ENCODE data around the gene NDRG3.

Gene NDRG3

GRCh38 chr20:36745927-36746659 is at the start of gene NDRG3:
Gene NDRG3 (minus strand): TSS chr20:36746090. CDS start chr20:36721735, 24,355 bp downstream.
- no peaks in the 10 kb centered on the region for H3K27me3 Mint-ChIP-seq
- CTCF ChIA-PET = interaction anchor here (1.1 to 2.6 kb wide), 4 partner anchors 9 to 29 kb away, joined by 3 to 15 read pairs (median 6); partner anchors contain the start of gene DSN1
- peak; percentile 96 for DNase-seq
- H3K27ac Mint-ChIP-seq = peak within 1 kb of the TSS; percentile 83
- peaks cover 26% of the 10 kb centered on the region for H3K4me1 Mint-ChIP-seq
- no peaks in the 10 kb centered on the region for H3K9me3 Mint-ChIP-seq
- H3K4me3 Mint-ChIP-seq = peak within 1 kb of the TSS; percentile 81
- H3K36me3 Mint-ChIP-seq = peaks cover 8% of the 10 kb centered on the region

- no peak overlapping the region for H3K4me3 Mint-ChIP-seq
- no peak overlapping the region for H3K27ac Mint-ChIP-seq
- H3K4me1 Mint-ChIP-seq = no peaks in the 10 kb centered on the region
- H3K27me3 Mint-ChIP-seq = peaks cover 10% of the 10 kb centered on the region
- H3K9me3 Mint-ChIP-seq = no peaks in the 10 kb centered on the region
- H3K36me3 Mint-ChIP-seq = no peaks in the 10 kb centered on the region
- CTCF ChIA-PET = no interaction called here
- DNase-seq = no peak
Measured at GRCh38 chr20:36794116-36794474, 48.2 kb upstream of the NDRG3 start.

- CTCF ChIA-PET = no interaction called here
- H3K4me3 Mint-ChIP-seq = no peak overlapping the region
- H3K9me3 Mint-ChIP-seq = no peaks in the 10 kb centered on the region
- no peak overlapping the region for H3K27ac Mint-ChIP-seq
- no peaks in the 10 kb centered on the region for H3K4me1 Mint-ChIP-seq
- no peak for DNase-seq
- H3K36me3 Mint-ChIP-seq = no peaks in the 10 kb centered on the region
- peaks cover 10% of the 10 kb centered on the region for H3K27me3 Mint-ChIP-seq
Measured at GRCh38 chr20:36793294-36794115, 47.6 kb upstream of the NDRG3 start.

GRCh38 chr20:36792422-36792821 is 46.5 kb upstream of the NDRG3 start:
- no peak overlapping the region for H3K4me3 Mint-ChIP-seq
- no peaks in the 10 kb centered on the region for H3K36me3 Mint-ChIP-seq
- H3K9me3 Mint-ChIP-seq = no peaks in the 10 kb centered on the region
- CTCF ChIA-PET = interaction anchor here (0.7 to 1.3 kb wide), 3 partner anchors 16 to 59 kb away, joined by 3 to 4 read pairs (median 3); no protein-coding TSS in a partner anchor
- DNase-seq = peak; percentile 36
- H3K4me1 Mint-ChIP-seq = no peaks in the 10 kb centered on the region
- no peak overlapping the region for H3K27ac Mint-ChIP-seq
- H3K27me3 Mint-ChIP-seq = peaks cover 10% of the 10 kb centered on the region

- no peak for DNase-seq
- H3K27me3 Mint-ChIP-seq = peaks cover 10% of the 10 kb centered on the region
- H3K27ac Mint-ChIP-seq = no peak overlapping the region
- CTCF ChIA-PET = interaction anchor here (0.7 to 1.3 kb wide), 3 partner anchors 17 to 58 kb away, joined by 3 to 4 read pairs (median 3); no protein-coding TSS in a partner anchor
- H3K36me3 Mint-ChIP-seq = no peaks in the 10 kb centered on the region
- H3K9me3 Mint-ChIP-seq = no peaks in the 10 kb centered on the region
- H3K4me1 Mint-ChIP-seq = no peaks in the 10 kb centered on the region
- H3K4me3 Mint-ChIP-seq = no peak overlapping the region
Measured at GRCh38 chr20:36791862-36792261, 46.0 kb upstream of the NDRG3 start.

- CTCF ChIA-PET = no interaction called here
- Mint-ChIP-seq H3K4me3 (no peak overlapping the region), H3K9me3 (no peaks in the 10 kb centered on the region), H3K27ac (no peak overlapping the region), H3K4me1 (no peaks in the 10 kb centered on the region), H3K36me3 (no peaks in the 10 kb centered on the region), H3K27me3 (peaks cover 7% of the 10 kb centered on the region)
- DNase-seq = no peak
Measured at GRCh38 chr20:36786663-36787062, 40.8 kb upstream of the NDRG3 start.

- no peak for DNase-seq
- H3K36me3 Mint-ChIP-seq = no peaks in the 10 kb centered on the region
- no peak overlapping the region for H3K4me3 Mint-ChIP-seq
- H3K27ac Mint-ChIP-seq = no peak overlapping the region
- H3K9me3 Mint-ChIP-seq = no peaks in the 10 kb centered on the region
- H3K27me3 Mint-ChIP-seq = peaks cover 3% of the 10 kb centered on the region
- CTCF ChIA-PET = no interaction called here
- no peaks in the 10 kb centered on the region for H3K4me1 Mint-ChIP-seq
Measured at GRCh38 chr20:36786246-36786645, 40.4 kb upstream of the NDRG3 start.

- H3K36me3 Mint-ChIP-seq = no peaks in the 10 kb centered on the region
- no peak overlapping the region for H3K4me3 Mint-ChIP-seq
- DNase-seq = no peak
- peaks cover 3% of the 10 kb centered on the region for H3K27me3 Mint-ChIP-seq
- H3K9me3 Mint-ChIP-seq = no peaks in the 10 kb centered on the region
- no peaks in the 10 kb centered on the region for H3K4me1 Mint-ChIP-seq
- CTCF ChIA-PET = interaction anchor here (1.1 kb wide), 1 partner anchor 23 kb away, joined by 4 read pairs; no protein-coding TSS in a partner anchor
- H3K27ac Mint-ChIP-seq = no peak overlapping the region
Measured at GRCh38 chr20:36785308-36785707, 39.4 kb upstream of the NDRG3 start.

GRCh38 chr20:36784900-36785299 is 39.0 kb upstream of the NDRG3 start:
- no peak overlapping the region for H3K4me3 Mint-ChIP-seq
- no peaks in the 10 kb centered on the region for H3K36me3 Mint-ChIP-seq
- peaks cover 4% of the 10 kb centered on the region for H3K27me3 Mint-ChIP-seq
- CTCF ChIA-PET = interaction anchor here (1.1 kb wide), 1 partner anchor 24 kb away, joined by 4 read pairs; no protein-coding TSS in a partner anchor
- no peaks in the 10 kb centered on the region for H3K4me1 Mint-ChIP-seq
- H3K27ac Mint-ChIP-seq = no peak overlapping the region
- no peak for DNase-seq
- no peaks in the 10 kb centered on the region for H3K9me3 Mint-ChIP-seq

GRCh38 chr20:36784116-36784515 is 38.2 kb upstream of the NDRG3 start:
- no peaks in the 10 kb centered on the region for H3K36me3 Mint-ChIP-seq
- H3K4me3 Mint-ChIP-seq = no peak overlapping the region
- no peaks in the 10 kb centered on the region for H3K4me1 Mint-ChIP-seq
- H3K9me3 Mint-ChIP-seq = no peaks in the 10 kb centered on the region
- CTCF ChIA-PET = interaction anchor here (1.1 kb wide), 1 partner anchor 25 kb away, joined by 4 read pairs; no protein-coding TSS in a partner anchor
- no peak for DNase-seq
- H3K27ac Mint-ChIP-seq = no peak overlapping the region
- peaks cover 12% of the 10 kb centered on the region for H3K27me3 Mint-ChIP-seq

GRCh38 chr20:36779656-36780025 is 33.8 kb upstream of the NDRG3 start:
- Mint-ChIP-seq H3K4me1 (peaks cover 5% of the 10 kb centered on the region), H3K36me3 (no peaks in the 10 kb centered on the region), H3K9me3 (no peaks in the 10 kb centered on the region), H3K4me3 (no peak overlapping the region), H3K27ac (no peak overlapping the region), H3K27me3 (peaks cover 34% of the 10 kb centered on the region)
- CTCF ChIA-PET = no interaction called here
- no peak for DNase-seq

GRCh38 chr20:36778831-36779655 is 33.2 kb upstream of the NDRG3 start:
- Mint-ChIP-seq H3K27ac (no peak overlapping the region), H3K4me1 (peaks cover 5% of the 10 kb centered on the region), H3K27me3 (peaks cover 34% of the 10 kb centered on the region), H3K9me3 (no peaks in the 10 kb centered on the region), H3K4me3 (no peak overlapping the region), H3K36me3 (no peaks in the 10 kb centered on the region)
- no peak for DNase-seq
- CTCF ChIA-PET = no interaction called here

GRCh38 chr20:36777576-36777975 is 31.7 kb upstream of the NDRG3 start:
- peaks cover 37% of the 10 kb centered on the region for H3K27me3 Mint-ChIP-seq
- no peak for DNase-seq
- H3K9me3 Mint-ChIP-seq = no peaks in the 10 kb centered on the region
- H3K4me1 Mint-ChIP-seq = peaks cover 14% of the 10 kb centered on the region
- peaks cover under 1% of the 10 kb centered on the region for H3K36me3 Mint-ChIP-seq
- no peak overlapping the region for H3K27ac Mint-ChIP-seq
- H3K4me3 Mint-ChIP-seq = no peak overlapping the region
- CTCF ChIA-PET = interaction anchor here (1.8 kb wide), 1 partner anchor 31 kb away, joined by 9 read pairs; no protein-coding TSS in a partner anchor

GRCh38 chr20:36777167-36777566 is 31.3 kb upstream of the NDRG3 start:
- H3K4me1 Mint-ChIP-seq = peaks cover 17% of the 10 kb centered on the region
- no peak overlapping the region for H3K27ac Mint-ChIP-seq
- peaks cover 35% of the 10 kb centered on the region for H3K27me3 Mint-ChIP-seq
- CTCF ChIA-PET = interaction anchor here (0.6 to 1.8 kb wide), 4 partner anchors 11 to 96 kb away, joined by 4 to 9 read pairs (median 4); no protein-coding TSS in a partner anchor
- H3K9me3 Mint-ChIP-seq = no peaks in the 10 kb centered on the region
- DNase-seq = no peak
- peaks cover 1% of the 10 kb centered on the region for H3K36me3 Mint-ChIP-seq
- H3K4me3 Mint-ChIP-seq = no peak overlapping the region

Data from activated naive CD4-positive, alpha-beta T cell treated with anti-CD3 and anti-CD28 coated beads, Interleukin-2, amount 10 ng/mL, durations not matched to agents 7 days and 5 days (primary cell).